Measurements from ENCODE around the gene GIPC2.

Gene GIPC2

DNA sequence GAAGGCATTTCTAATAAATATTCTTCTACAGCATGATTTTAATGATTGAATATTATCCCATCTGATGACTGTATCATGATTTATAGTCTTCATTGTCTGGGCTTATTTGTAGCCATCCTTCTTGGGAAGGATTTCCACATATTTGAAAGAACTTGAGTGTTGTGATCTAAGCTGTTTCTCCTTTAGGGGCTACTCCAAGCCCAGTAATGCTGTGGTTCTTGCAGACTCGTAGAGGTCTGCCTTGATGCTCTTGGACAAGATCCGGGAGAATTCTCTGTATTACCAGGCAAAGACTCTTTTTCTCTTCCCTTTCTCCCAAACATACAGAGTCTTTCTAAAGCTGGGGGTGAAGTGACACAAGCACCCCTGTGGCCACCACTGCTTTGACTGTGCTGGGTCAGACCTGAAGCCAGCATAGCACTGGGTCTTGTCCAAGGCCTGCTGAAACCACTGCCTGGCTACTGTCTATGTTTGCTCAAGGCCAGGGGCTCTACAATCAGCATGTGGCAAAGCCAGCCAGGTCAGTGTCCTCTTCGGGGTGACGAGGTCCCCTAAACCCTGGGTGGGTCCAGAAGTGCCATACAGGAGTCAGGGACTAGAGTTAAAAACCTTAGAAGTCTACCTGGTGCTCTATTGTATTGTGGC is 107.4 kb downstream of the GIPC2 start:
- no peak for DNase-seq

DNA sequence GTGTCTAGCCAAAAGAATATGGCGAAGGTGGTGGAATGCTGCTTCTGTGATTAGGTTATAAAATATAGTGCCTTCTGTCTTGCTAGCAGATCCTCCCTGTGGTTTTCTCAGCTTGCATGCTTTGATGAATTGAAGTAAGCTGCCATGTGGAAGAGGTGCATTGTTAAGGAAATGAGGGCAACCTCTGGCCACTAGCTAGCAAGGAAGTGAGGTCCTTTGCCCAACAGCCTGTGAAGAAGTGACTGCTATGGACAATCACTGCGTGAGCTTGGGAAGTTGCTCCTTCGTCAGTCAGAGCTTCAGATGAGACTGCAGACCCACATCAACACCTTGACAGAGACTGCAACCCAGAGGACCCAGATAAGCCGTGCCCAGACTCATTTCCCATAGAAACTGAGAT is 109.4 kb downstream of the GIPC2 start:
- DNase-seq, result no peak

DNA sequence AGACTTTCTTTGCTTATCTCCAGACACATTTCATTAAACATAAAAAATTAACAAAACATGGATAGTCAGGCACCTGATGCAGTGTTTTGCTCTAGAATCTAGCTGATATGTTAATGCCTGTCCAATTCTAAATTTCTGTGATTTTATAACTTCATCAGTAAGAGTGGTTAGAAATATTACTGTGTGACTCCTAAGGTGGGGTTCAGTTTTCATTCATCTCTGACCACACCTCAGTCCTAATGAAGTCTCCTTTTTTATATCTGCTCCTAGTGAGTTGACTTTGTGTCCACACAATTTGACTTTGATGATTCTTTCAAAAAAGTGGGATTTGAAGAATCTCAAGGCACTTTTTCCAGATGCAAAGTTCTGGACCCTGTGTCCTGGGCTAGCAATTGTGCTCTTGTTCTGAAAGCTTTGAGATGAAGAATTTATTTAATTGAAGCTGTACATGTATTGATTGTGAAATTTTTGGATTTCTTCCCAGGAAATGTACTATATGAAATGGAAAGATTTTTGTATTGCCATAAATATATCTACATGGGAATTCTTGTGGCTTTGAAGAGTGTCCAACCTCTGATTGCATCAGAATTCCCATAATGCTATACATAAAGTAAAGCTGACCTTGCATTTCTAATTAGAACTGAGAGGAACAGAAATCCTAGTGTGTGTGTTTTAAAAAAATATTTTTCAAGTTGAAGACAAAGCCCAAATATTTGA is 111.2 kb downstream of the GIPC2 start:
- no peak for DNase-seq

DNA sequence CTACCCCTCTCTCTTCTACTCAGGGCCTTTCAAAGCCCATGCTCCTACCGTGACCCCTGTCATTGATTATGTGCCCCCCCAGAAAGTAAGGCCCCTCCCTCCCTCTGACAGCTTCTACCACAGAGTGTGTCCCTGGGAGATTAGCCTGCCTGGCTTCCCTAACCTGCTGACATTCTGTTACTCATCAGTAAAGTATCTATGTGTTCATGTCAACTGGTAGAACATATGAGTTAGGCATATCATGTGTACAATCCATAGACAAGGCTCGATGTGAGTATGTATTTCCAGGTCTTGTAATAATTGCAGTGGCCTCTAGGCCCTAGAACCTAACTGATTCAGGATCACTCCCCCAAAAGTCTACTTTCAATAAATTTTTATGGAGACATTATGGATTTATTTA is 120.0 kb downstream of the GIPC2 start:
- no peak for DNase-seq

DNA sequence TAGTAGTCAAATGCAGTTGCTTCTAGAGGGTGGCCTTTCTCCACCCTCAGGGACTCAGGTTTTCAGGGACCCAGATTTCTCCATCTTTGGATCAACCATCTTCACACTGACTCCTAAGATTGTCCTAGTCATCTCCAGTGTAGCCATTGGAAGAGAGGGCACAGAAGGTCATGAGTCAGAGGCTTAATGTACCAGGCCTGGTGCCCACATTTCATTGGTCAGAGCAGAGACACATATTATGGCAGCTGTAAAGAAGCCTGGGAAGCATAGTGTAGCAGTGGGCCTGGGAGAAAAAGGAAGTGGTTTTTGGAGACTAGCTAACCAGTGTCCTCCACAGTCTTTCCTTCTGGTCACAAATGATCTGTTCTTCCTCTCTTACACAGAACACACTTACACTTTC is 122.5 kb downstream of the GIPC2 start:
- DNase-seq, result no peak

DNA sequence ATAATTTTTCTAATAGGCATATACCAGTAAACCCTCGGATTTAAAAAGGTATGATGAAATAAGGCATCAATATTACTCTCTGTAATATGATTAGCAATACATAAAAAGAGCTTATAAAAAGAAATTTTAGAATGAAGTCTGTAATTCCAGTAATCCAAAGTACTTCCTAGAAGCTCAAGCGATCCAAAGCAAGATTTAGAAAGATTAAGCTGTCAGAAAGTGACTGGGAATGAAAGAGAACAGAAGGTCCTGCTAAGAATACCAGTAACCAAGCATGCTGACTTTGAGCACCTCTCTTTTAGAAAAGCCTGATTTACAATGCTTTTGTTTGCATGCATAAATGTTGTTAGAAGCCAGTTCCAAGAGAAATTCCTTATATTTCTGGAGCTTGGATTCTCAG is 125.1 kb downstream of the GIPC2 start:
- DNase-seq, result no peak

DNA sequence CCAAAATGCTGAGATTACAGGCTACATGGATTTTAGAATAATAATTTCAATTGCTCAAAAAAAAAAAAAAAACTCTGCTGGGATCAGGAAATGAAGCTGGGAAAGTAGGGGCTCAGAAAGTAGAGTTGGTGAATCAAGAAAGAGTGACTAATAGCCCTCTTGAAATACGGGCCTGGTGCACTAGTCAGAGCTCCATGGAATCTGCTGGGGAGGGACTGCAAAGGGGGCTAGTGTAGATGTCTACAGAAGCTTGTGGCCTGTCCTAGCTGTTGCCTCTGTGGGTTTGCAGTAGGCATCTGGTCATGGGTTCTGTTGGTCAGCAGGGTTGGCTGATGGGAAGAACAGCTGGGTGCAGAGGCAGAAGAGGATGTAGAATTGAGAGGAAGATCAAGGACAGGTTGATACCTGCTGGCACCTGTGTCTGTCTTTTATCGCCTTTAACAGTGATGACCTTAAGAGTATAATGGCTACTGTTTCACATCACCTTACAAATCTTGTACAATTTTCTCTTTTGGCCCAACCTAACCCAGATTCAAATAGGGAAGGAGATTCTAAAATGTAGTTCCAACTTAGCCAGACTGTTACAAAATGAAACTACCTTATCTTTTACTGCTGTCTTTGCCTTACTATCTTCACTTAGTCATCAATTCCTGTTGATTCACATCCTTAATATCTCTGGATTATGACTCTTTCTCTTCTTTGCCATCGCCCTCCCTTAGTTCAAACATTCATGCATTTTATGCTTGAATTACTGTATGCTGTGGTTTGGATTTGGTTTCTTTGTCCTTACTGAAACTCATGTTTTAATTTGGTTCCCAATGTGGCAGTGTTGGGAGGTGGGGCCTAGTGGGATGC is 126.2 kb downstream of the GIPC2 start:
- DNase-seq, result no peak

DNA sequence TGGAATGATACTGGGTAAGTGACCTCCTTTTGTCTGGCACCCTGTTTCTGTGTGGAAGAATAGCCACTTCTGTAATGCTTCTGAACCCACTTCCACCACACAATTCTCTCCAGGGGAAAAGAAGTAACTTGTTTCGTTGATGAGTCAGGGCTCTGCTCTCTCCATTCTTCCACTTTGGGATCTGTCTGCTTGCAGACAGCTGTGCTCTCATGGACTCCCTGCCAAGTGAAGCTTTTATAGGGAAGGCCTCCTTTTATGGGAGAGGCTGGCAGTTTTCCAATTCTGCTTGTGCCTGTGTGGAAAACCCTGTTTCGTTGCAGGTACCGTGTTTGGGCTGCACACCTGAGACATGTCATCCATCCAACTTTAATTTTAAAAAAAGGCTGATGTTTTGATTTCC is 130.7 kb downstream of the GIPC2 start:
- DNase-seq, result peak; percentile 33

DNA sequence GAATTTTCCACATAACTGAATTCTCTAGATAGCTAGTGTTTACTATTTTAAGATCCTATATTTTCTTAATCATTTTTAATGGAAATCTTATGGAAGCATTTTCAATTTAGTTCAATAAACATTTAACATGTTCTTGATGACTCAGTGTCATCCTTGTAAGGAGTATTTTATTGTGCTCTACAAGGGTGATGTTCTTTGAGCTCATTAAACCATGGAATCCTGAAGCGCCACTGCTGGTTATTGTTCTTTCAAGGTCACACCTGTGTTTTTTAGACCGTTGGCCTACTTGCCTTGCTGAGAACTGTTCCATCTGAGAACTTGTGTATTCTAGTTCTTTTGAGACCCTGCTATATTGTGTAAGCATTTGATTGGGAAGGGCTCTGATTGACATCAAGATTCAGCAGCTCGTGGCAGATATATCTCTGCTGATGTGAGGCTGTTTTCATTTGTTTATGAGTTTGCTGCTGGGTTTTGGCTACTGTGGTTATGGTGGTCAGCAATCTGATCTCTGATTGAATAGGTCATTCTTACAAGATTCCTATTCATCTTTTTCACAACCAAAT is 132.0 kb downstream of the GIPC2 start:
- no peak for DNase-seq

DNA sequence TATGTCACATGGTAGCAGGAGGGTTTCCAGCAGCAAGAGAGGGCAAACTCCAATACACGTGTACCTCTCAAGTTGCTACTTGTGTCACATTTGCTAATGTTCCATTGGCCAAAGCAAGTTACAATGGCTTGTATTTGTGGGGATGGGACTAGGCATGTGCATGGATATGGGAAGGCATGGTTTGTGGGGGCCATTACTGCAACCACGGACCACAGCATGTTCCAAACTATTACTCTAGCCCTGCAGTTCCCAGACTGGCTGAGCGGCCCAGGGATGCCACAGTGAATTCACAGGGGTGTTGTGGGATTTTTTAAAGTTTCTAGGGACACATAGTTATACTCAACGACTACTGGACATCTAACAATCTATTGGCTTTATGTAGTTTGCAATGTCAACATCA is 133.1 kb downstream of the GIPC2 start:
- no peak for DNase-seq

DNA sequence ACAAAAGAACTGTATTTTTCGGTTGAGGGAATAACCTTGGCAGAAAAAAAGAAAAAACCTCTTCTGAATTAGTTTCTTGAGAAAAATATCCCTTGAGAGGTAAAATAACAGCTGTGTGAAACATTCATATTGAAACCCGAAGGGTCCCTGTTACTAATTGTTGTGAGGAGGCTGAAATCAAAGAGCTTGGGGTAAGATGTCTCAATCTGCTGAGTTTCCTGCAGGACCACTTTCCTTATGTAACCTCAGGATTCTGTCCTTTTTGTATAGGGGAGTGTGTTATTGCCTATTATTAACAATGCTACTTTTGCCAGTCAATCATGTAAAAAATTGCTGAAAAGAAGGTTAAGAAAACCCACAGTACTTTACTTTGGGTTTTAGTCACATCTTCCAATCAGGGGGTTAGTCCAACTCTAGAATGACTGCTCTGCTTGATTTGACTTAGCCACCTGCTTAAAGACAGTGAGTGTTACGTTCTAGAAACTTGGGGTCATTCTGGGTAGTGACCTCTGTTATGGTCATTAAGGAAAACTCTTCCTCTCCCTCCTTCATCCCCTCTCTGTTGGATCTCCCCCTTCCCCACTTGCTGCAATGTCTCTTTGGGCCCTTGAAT is 138.8 kb downstream of the GIPC2 start:
- no peak for DNase-seq

Data from NCI-H1694 (cell line).